ENCODE results near the gene TP53TG5.
A peak's percentile ranks its signal among the peaks of the same experiment; 100 is the strongest.

Gene TP53TG5

GRCh38 chr20:45378191-45378590 lies at the start of gene TP53TG5:
Gene TP53TG5 (minus strand): TSS chr20:45378325. CDS start chr20:45378236, 89 bp downstream.
- DNase-seq (ENCODE audit: low read depth in 2 of 2), result no peak

GRCh38 chr20:45427236-45428149 lies 49.4 kb upstream of the TP53TG5 start:
- DNase-seq (ENCODE audit: low read depth in 2 of 2), result no peak

GRCh38 chr20:45426320-45427016 lies 48.3 kb upstream of the TP53TG5 start:
- no peak for DNase-seq (ENCODE audit: low read depth in 2 of 2)

GRCh38 chr20:45425561-45425960 lies 47.4 kb upstream of the TP53TG5 start:
- no peak for DNase-seq (ENCODE audit: low read depth in 2 of 2)

- no peak for DNase-seq (ENCODE audit: low read depth in 2 of 2)
These were observed 45.6 kb upstream of the TP53TG5 start for GRCh38 chr20:45423700-45424099.

GRCh38 chr20:45420125-45420524 lies 42.0 kb upstream of the TP53TG5 start:
- DNase-seq (ENCODE audit: low read depth in 2 of 2), result no peak

GRCh38 chr20:45419188-45420091 lies 41.3 kb upstream of the TP53TG5 start:
- no peak for DNase-seq (ENCODE audit: low read depth in 2 of 2)

GRCh38 chr20:45416917-45417316 lies 38.8 kb upstream of the TP53TG5 start:
- DNase-seq (ENCODE audit: low read depth in 2 of 2), result no peak

GRCh38 chr20:45415822-45416637 lies 37.9 kb upstream of the TP53TG5 start, which contains the start of gene PIGT:
Gene PIGT (plus strand): TSS chr20:45416141. CDS start chr20:45416157, 16 bp downstream.
- peak; percentile 87 to 91 for DNase-seq (ENCODE audit: low read depth in 2 of 2)

GRCh38 chr20:45413479-45413878 lies 35.4 kb upstream of the TP53TG5 start:
- no peak for DNase-seq (ENCODE audit: low read depth in 2 of 2)

- DNase-seq (ENCODE audit: low read depth in 2 of 2), result no peak
These were observed 34.5 kb upstream of the TP53TG5 start for GRCh38 chr20:45412653-45413052.

- no peak for DNase-seq (ENCODE audit: low read depth in 2 of 2)
These were observed 32.8 kb upstream of the TP53TG5 start for GRCh38 chr20:45410887-45411286.

- no peak for DNase-seq (ENCODE audit: low read depth in 2 of 2)
These were observed 31.6 kb upstream of the TP53TG5 start for GRCh38 chr20:45409521-45410272.

GRCh38 chr20:45408646-45409213 lies 30.6 kb upstream of the TP53TG5 start:
- no peak for DNase-seq (ENCODE audit: low read depth in 2 of 2)

GRCh38 chr20:45407783-45408645 lies 29.9 kb upstream of the TP53TG5 start, which contains the start of gene DBNDD2:
Gene DBNDD2 (plus strand): TSS chr20:45408289. CDS start chr20:45408468, 179 bp downstream.
- peak in 1 of 2 donors; percentile 22 for DNase-seq (ENCODE audit: low read depth in 2 of 2)

- no peak for DNase-seq (ENCODE audit: low read depth in 2 of 2)
These were observed 29.1 kb upstream of the TP53TG5 start for GRCh38 chr20:45407067-45407745.

- peak; percentile 30 to 66 for DNase-seq (ENCODE audit: low read depth in 2 of 2)
These were observed 28.3 kb upstream of the TP53TG5 start for GRCh38 chr20:45406260-45407066.

Data from stimulated activated CD8-positive, alpha-beta memory T cell treated with anti-CD3 and anti-CD28 coated beads, Interleukin-7, amount 100 ng/mL, for 4 hours (primary cell).